ENCODE data around the gene DPEP2NB.
A peak's percentile ranks its signal among the peaks of the same experiment; 100 is the strongest.

- TF ChIP-seq CTCF (IDR thresholded peaks at IDR 0.05) (peak; percentile 96 to 99), POLR2A (IDR thresholded peaks at IDR 0.05) (no peak)
Observed at GRCh38 chr16:67993207-67994039, 22.3 kb downstream of the DPEP2NB start.
